Measurements from ENCODE around the gene SETD7.

Gene SETD7

GRCh38 chr4:139575072-139575471, 19.1 kb upstream of the SETD7 start:
- DNase-seq (ENCODE audit: insufficient read length, low spot score) (no peak), FAIRE-seq (no peak)

DNA sequence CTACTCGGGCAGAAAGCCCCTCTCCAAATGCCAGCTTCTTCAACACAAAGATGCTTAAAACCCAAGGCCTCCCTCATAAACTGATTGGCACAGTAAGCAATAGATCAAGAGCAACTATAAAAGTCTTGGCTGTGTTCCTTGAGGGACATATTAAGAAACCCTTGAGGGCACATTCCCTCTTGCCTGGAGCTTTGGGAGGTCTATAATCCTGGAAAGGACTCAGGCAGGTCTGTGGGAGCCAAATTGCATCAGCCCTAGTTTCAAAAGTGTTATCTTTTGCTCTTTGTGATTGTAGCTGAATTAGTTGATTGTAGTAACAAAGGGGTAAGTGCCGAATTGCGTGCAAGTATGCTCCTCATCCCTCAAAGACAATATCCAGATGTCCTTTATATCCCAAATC, 18.6 kb upstream of the SETD7 start:
- FAIRE-seq (no peak), DNase-seq (ENCODE audit: insufficient read length, low spot score) (no peak)

DNA sequence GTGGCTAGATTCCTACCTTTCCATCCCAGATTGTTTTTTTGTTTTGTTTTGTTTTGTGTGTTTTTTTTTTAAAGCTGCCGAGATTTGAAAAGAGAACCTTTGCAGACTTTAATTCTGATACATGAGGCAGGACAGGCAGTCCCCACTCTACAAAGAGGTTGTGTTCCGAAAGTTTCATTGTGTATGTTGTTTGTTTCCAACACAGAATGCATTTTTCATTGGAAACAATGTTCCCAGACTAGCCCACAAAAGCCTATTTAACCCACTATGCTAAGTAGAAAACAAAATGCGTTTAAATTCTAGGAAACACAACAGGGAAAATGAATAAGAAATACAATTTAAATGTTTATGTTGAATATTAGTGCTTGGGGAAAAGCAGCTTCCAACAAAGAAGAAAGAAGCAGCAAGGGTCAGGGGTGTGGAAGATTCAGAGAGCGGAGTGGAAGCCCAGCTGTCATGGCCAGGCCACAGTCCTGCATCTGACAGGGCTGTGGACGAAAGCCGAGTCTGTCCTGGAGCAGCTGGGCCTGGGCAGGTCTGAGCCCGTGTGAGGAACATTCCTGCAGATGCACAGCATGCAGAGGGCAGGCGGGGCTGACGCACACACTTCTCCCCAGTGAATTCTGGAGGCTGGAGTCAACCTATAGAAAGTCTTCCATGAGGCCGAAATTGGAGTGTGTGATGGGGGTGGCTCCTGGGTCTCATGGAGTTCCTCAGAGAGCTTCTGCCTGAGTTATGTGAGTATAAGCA, 12.4 kb upstream of the SETD7 start:
- no peak for FAIRE-seq
- no peak for DNase-seq (ENCODE audit: insufficient read length, low spot score)

- FAIRE-seq (no peak), DNase-seq (ENCODE audit: insufficient read length, low spot score) (no peak)
Observed at GRCh38 chr4:139567159-139567870, 11.3 kb upstream of the SETD7 start.

GRCh38 chr4:139564502-139564901, 8.5 kb upstream of the SETD7 start:
- FAIRE-seq (no peak), DNase-seq (ENCODE audit: insufficient read length, low spot score) (no peak)

- no peak for DNase-seq (ENCODE audit: insufficient read length, low spot score)
- no peak for FAIRE-seq
Observed at GRCh38 chr4:139563515-139563914, 7.5 kb upstream of the SETD7 start.

DNA sequence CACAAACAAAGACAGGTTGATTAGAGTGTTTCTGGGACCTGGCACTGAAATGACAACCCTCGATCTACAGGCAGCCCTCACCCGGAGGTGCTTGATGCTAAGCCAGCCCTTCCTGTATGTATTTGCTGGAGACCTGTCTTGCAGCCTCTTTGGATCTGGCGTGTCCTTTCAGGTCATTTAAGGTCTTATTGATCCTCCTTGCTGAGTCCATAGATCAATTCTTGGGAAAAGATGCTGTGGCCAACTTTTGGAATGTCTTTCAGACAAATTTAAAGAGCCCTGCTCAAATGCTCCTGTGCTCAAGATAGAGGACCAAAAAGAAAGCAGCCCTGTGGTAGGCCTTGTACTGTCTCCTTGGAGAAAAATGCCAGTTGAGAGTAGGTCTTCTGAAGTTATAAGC, 6.8 kb upstream of the SETD7 start:
- no peak for DNase-seq (ENCODE audit: insufficient read length, low spot score)
- no peak for FAIRE-seq

DNA sequence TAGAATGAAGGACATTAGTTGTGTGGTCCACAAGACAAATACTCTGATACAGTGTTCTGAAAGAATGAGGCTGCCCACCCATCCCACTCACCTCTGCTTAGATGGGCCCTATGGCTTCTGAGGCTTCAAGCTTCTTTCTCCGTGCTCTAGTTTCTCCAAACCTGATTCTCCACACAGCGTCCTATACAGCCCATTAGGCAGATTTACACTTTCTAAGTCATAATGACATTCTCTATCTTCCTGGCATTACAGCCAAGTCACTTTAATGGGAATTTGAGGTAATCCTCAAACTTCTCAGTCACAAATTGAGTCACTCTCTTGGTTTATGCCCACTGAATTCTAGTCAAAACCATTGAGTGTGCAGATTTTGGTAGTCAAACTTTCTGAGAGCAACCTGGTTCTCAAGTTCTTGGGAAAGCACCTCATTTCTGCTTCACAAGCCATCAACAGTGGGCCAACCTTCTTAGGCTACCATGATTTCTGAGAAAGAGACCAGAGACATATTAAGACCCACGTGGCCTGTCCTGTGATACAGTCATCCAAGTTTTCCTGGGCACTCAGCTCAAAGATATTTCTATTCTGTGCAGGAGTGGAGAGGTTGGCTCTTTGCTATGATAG, 6.2 kb upstream of the SETD7 start:
- FAIRE-seq, result no peak
- DNase-seq (ENCODE audit: insufficient read length, low spot score), result no peak

DNA sequence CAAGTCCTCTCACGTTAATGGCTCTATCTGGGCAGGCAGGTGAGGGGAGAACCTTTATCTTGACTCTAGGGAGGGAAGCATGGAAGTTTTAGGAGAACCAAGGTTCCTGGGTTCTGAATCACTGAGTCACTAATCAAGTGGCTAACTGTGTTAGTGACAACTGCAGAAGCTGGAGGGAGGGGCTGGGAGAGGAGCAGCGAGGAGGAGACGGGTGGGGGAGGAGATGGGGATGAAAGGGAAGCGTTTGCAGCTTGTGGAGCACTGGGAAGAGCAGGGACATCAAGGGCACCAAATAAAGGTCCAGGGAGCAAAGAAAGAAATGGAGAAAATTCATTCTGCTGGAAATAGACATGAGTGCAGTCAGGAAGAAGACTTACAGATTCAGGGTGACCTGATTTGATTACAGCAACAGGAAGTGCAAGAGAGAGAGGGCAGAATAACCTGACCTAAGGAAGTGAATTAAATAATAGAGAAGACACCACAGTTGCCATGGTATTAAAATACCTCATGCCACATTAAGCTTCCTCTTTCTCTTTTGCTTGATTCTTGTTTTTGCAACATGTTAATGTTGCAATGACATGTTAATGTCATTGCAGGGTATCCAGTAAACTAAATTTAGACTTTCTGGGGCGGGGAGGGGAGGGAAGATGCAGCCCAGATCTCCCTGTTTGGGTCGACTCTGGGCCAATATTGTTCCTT, 4.5 kb upstream of the SETD7 start:
- no peak for FAIRE-seq
- no peak for DNase-seq (ENCODE audit: insufficient read length, low spot score)

DNA sequence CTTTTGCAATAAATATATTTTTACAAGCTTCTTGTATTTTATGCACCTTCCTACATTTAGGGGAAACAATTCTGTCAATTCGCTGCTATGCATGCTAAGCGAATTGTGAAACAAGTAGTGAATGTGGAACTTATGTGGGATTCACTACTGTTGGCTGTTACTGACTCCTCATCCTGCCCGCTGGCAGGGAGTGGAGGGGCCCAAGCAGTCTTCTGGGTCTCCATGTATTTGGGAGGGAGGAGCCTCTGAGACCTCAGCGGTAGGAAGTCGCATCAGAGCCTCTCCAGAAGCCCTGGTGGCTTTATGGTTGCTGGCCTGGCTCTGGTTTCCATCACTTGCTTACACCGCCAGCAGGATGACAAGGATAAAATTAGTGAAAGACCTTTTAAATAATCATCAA, 3.7 kb upstream of the SETD7 start:
- FAIRE-seq (no peak), DNase-seq (ENCODE audit: insufficient read length, low spot score) (no peak)

DNA sequence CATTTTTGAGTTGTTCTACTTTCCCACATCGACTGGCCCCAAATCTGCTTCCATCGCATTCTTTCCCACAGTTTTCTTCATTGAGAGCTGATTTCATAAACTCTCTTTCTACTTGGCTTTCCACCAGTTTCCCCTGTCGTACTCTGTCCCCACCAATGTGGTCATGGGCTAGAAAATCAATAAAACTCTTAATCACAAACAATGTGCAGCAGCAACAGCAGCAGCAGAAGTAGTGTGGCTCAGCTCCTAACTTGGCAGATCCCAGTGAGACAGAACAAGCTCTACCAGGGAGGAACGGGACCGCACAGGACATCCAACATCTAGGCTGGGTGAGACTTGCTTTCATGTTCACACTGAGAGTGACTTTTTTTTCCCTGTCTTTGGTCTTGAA, 3.1 kb upstream of the SETD7 start:
- FAIRE-seq (no peak), DNase-seq (ENCODE audit: insufficient read length, low spot score) (no peak)

- DNase-seq (ENCODE audit: insufficient read length, low spot score) (no peak), FAIRE-seq (no peak)
Observed at GRCh38 chr4:139558235-139559088, 2.4 kb upstream of the SETD7 start.

GRCh38 chr4:139557556-139558110, 1.6 kb upstream of the SETD7 start:
- no peak for DNase-seq (ENCODE audit: insufficient read length, low spot score)
- FAIRE-seq, result no peak

GRCh38 chr4:139556724-139557555, 921 bp upstream of the SETD7 start:
- FAIRE-seq, result no peak
- DNase-seq (ENCODE audit: insufficient read length, low spot score), result no peak

- DNase-seq (ENCODE audit: insufficient read length, low spot score) (no peak), FAIRE-seq (no peak)
Observed at GRCh38 chr4:139555705-139556070, 331 bp downstream of the SETD7 start.

DNA sequence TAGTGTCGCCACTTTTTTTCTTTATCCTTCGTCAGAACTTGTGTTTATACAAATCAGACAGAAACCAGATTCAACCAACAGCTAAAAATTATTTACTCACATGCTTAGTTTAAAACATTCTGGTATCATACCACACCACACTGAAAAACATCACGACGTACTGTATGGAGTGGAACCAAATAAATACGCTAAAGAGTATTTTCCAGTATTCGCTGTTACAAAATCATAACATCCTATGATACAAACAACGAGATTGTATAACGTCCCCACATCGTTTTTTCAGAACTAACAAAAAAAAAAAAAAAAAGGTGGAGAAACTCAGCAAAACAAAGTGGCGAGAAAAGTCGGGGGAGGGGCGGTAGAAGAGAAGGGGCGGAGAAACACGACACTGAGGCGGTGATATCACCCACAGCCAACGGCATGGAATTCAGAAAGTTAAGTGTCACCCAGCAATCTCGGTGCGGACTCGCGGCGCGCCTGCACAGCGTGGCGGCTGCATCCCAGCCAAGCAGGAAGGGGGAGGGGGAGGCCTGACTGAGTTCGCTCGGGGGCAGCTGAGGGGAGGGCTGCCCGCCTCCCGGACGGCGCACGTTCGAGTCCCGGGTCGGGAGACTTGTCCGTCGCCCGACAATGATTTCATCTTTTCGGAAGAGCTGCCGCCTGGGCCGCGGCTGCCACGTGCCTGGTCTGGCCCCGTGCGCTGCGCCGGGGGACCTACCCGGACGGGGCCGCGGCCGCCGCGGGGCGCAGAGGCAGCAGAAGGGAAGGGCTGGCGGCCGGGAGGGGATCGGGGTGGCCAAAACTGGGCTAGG, 920 bp downstream of the SETD7 start:
- FAIRE-seq (peak; percentile 35), DNase-seq (ENCODE audit: insufficient read length, low spot score) (peak; percentile 28)

GRCh38 chr4:139554642-139554892, 1.5 kb downstream of the SETD7 start:
- DNase-seq (ENCODE audit: insufficient read length, low spot score) (no peak), FAIRE-seq (no peak)

GRCh38 chr4:139553751-139554641, 2.0 kb downstream of the SETD7 start:
- FAIRE-seq, result no peak
- DNase-seq (ENCODE audit: insufficient read length, low spot score), result no peak

Data from GM19239 (cell line).